ENCODE measurements around the gene PTPRCAP.

- no peak for TF ChIP-seq CTCF (IDR thresholded peaks at IDR 0.05)
- TF ChIP-seq POLR2A (IDR thresholded peaks at IDR 0.05), result peak in 1 of 2 donors; percentile 12
Measured at GRCh38 chr11:67435727-67436458, 1.6 kb downstream of the PTPRCAP start.
